LoVo (cell line): ENCODE measurements around the gene REXO5.
"Not testable (repeated sequence)": the region's sequence is repeated elsewhere in the genome, so short reads cannot be mapped to it uniquely, and the experiment has no call there.

ENCODE experiments used
- DNase-seq: peaks from one replicate; pipeline ENCODE4 v3.0.0-alpha.2; 2016; ENCODE audit warnings: low spot score

Gene REXO5

DNA sequence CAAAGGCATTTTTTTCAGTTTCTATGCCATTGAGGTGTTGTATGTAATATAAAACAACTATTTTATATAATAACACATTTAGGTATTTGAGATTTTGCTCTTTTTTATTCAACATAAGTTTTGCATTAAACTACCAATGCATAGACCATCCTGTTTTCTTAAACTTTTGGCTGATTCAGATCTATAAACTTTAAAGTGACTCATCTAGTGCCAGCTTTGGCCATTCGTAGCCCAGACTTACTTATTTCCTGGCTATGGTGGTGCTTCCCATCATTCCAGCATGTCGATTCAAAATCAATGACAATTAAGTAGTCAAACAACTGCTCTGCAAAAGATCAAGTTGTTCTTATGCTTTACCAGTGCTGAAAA is 3.2 kb upstream of the REXO5 start:
- DNase-seq = no peak

GRCh38 chr16:20803561-20804214 is 2.6 kb upstream of the REXO5 start:
- no peak for DNase-seq

DNA sequence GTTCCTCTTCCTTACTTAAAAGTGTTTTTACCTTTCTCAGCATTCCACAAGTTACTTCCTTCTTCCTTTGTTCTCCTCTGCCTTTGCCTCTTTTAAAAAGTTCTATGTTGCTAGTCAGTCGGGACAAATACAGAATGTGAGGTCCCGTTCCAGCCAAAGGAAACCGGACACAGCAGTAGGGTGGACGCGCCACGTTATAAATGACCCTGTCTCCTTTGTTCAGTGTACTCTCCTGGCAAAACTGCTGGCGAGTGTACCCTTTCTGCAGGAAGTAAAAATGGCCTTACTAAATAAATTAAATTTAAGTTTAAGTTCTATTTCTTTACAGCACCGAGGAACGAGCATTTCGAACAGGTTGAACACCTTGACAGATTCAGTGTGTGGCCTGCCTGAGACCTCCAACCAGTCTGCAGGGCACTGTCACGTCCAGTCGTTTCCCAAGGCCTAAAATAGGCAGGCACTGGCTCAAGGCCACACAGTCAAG is 601 bp upstream of the REXO5 start:
- DNase-seq = not testable (repeated sequence)

DNA sequence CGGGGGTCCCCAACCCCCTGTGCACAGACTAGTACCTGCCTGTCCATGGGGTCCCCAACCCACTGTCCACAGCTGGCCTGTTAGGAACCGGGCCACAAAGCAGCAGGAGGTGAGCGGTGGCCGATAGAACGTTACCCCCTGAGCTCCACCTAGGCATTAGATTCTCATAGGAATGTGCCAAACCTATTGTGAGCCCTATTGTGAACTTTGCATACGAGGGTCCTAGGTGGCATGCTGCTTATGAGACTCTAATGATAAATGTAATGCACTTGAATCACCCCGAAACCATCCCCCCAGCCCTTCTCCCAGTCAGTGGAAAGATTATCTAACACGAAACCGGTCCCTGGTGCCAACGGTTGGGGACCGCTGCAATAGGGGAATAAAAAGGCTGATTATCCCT is 1.5 kb downstream of the REXO5 start:
- DNase-seq = no peak

- DNase-seq = no peak
Observed at GRCh38 chr16:20811889-20812439, 5.6 kb downstream of the REXO5 start.

- DNase-seq = no peak
Observed at GRCh38 chr16:20812510-20812909, 6.2 kb downstream of the REXO5 start.

DNA sequence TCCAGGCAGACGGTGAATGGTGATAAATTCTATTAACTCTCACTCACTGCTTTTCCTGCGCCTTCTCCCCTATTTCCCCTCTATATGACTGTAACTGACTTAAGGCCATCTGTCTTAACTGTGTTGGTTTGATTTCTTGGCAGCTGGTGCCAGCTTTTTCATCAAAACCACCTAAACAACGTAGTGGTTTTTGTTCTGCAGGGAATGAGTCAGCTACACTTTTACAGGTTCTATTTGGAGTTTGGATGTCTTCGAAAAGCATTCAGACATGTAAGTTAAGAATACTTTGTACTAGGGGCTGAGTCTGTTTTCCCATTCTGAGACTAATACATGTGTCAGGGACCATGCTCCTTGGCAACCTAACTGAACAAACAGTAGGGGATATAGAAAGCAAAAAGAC is 8.5 kb downstream of the REXO5 start:
- DNase-seq = no peak

- DNase-seq = no peak
Observed at GRCh38 chr16:20818929-20819585, 12.7 kb downstream of the REXO5 start.

DNA sequence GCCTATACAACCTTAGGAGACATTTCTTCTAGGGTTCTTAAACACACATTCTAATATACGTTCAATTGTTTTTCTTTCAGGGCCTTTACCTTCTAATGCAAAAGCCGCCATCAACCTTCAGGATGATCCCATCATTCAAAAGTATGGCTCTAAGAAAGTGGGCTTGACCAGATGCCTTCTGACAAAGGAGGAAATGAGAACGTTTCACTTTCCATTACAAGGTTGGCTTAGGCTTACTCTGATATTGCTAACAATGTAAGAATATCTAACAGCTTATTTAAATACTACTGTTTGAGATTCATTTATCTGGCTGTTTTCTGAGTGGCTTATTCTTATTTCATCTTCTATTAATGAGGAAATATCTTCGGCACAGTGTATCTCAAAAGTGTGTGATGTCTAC is 15.4 kb downstream of the REXO5 start:
- DNase-seq = no peak

DNA sequence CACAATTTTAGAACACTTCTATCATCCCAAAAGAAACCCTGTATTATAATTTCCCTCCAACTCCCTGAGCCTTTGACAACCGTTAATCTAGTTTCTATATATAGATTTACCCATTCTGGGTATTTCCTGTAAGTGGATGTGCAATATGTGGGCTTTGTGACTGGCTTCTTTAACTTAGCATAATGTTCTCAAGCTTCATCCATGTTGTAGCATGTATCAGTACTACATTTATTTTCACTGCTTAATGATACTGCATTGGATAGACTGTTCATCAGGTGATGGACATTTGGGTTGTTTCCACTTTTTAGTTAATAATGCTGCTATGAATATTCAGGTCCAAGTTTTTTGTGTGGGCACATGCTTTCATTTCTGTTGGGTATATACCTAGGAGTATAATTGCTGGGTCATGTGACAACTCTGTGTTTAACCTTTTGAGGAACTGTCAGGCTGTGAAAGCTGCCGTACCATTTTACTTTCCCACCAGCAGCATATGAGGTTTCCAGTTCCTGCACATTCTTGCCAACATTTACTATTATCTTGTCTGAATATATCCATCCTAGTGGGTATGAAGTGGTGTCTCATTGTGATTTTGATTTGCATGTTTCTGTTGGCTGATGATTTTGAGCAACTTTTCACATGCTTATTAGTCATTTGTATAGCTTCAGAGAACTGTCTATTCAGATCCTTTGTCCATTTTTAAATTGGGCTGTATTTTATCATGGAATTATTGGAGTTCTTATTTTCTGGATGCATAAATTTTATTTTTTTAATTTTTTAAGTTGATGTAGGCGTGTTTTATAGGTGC is 16.4 kb downstream of the REXO5 start:
- no peak for DNase-seq

- DNase-seq = no peak
Observed at GRCh38 chr16:20826039-20826566, 19.8 kb downstream of the REXO5 start.

DNA sequence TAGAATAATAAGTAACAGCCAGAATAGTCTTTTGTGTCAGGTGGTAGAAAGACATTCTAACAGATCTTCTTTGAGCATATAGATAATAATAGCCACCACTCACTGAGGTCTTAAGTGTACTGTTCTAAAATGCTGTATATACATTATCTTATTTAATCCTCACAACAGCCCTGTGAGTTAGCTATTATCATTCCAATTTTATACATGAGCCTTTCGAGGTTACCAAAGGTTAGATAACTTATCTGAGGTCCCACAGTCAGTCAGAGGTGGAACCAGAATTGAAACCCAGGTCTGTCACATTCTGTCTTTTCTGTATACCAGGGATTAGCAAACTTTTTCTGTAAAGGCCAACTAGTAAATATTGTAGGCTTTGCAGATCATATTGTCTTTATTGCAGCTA is 23.2 kb downstream of the REXO5 start:
- no peak for DNase-seq

- DNase-seq = no peak
Observed at GRCh38 chr16:20830372-20830771, 24.0 kb downstream of the REXO5 start.

- DNase-seq = no peak
Observed at GRCh38 chr16:20833086-20833485, 26.8 kb downstream of the REXO5 start.

- no peak for DNase-seq
Observed at GRCh38 chr16:20838240-20838639, 31.9 kb downstream of the REXO5 start.

DNA sequence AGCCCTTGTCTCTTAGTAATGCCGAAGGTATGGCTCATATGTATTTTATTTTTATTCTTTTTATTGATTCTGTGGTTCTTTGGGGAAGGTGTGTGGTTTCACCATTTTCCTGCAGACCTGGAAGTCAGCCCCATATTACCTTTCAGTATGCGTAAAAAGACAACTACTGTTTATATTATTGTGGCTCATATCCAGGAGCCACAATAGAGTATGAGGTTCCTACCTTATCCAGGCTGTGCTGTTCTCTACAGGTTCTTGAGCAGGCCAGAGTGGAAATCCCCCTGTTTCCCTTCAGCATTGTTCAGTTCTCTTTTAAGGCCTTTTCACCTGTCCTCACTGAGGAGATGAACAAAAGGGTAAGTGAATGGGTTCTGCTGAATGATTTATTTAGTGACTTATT is 33.2 kb downstream of the REXO5 start:
- DNase-seq = no peak

GRCh38 chr16:20844054-20844453 is 37.7 kb downstream of the REXO5 start:
- no peak for DNase-seq

GRCh38 chr16:20844588-20844987 is 38.3 kb downstream of the REXO5 start:
- no peak for DNase-seq

- DNase-seq = no peak
Observed at GRCh38 chr16:20846030-20846429, 39.7 kb downstream of the REXO5 start.

- DNase-seq = no peak
Observed at GRCh38 chr16:20846551-20846950, 40.2 kb downstream of the REXO5 start.

- DNase-seq = no peak
Observed at GRCh38 chr16:20847550-20847949, 41.2 kb downstream of the REXO5 start.

- DNase-seq = peak; percentile 65
Observed at GRCh38 chr16:20849589-20850390, 43.5 kb downstream of the REXO5 start.
